DMS53 treated with DMSO at 0.1 percent for 48 hours (cell line): ENCODE measurements around the gene GET3.
A peak's percentile ranks its signal among the peaks of the same experiment; 100 is the strongest.
"Not testable (repeated sequence)": the region's sequence is repeated elsewhere in the genome, so short reads cannot be mapped to it uniquely, and the experiment has no call there.

ENCODE experiments used
- DNase-seq: peaks from one replicate; lab custom pipeline; 2025; ENCODE audit not compliant: unreplicated experiment; lab: John Stamatoyannopoulos, UW

GET3 gene

GRCh38 chr19:12790628-12791344, 53.5 kb downstream of the GET3 start:
- no peak for DNase-seq

- DNase-seq = peak; percentile 73
Observed at GRCh38 chr19:12791345-12792050, 54.2 kb downstream of the GET3 start, which contains the start of gene JUNB. Gene JUNB (plus strand): TSS chr19:12791486. CDS start chr19:12791772, 286 bp downstream.

GRCh38 chr19:12792051-12792852, 55.0 kb downstream of the GET3 start:
- DNase-seq = peak; percentile 50

GRCh38 chr19:12792853-12793289, 55.6 kb downstream of the GET3 start:
- peak; percentile 29 for DNase-seq

GRCh38 chr19:12793290-12794195, 56.2 kb downstream of the GET3 start:
- peak; percentile 77 for DNase-seq

GRCh38 chr19:12794196-12794941, 57.1 kb downstream of the GET3 start:
- DNase-seq = no peak

GRCh38 chr19:12794971-12795381, 57.7 kb downstream of the GET3 start:
- no peak for DNase-seq

- peak; percentile 59 for DNase-seq
Observed at GRCh38 chr19:12796146-12797071, 59.1 kb downstream of the GET3 start.

- DNase-seq = no peak
Observed at GRCh38 chr19:12797141-12797587, 59.9 kb downstream of the GET3 start.

- not testable (repeated sequence) for DNase-seq
Observed at GRCh38 chr19:12797607-12798006, 60.3 kb downstream of the GET3 start.
